ENCODE data around the gene CLDN22.

DNA sequence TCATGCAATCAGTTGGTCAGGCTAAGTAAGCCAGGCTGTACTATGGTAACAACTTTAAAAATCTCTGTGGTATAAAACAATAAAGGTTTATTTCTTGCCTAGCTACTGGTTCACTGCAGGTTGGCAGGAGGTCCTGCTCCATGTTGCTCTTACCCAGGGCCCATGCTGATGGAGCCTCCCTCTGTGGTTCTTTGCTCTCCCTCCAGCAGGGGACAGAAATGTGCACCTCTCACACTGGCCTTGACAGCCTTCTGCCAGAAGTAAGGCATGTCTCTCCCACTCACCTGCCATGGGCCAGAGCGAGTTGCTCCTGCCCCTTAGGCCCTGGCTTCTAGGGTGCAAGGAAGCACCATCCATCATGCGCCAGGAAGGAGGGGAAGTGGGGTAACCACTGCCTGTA, 31.1 kb downstream of the CLDN22 start:
- TF ChIP-seq, protein P1, sequence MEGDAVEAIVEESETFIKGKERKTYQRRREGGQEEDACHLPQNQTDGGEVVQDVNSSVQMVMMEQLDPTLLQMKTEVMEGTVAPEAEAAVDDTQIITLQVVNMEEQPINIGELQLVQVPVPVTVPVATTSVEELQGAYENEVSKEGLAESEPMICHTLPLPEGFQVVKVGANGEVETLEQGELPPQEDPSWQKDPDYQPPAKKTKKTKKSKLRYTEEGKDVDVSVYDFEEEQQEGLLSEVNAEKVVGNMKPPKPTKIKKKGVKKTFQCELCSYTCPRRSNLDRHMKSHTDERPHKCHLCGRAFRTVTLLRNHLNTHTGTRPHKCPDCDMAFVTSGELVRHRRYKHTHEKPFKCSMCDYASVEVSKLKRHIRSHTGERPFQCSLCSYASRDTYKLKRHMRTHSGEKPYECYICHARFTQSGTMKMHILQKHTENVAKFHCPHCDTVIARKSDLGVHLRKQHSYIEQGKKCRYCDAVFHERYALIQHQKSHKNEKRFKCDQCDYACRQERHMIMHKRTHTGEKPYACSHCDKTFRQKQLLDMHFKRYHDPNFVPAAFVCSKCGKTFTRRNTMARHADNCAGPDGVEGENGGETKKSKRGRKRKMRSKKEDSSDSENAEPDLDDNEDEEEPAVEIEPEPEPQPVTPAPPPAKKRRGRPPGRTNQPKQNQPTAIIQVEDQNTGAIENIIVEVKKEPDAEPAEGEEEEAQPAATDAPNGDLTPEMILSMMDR (conservative IDR thresholded peaks at IDR 0.05 in 1 of 2, IDR thresholded peaks at IDR 0.05 in 1 of 2; ENCODE audit: low read depth in 1 of 2, low read length in 2 of 2), result no peak
- TF ChIP-seq EZH2 (IDR thresholded peaks at IDR 0.05; ENCODE audit: low read length, missing control alignments), result no peak

All from fibroblast of lung (primary cell).